GM06990 (cell line): ENCODE measurements around the gene JARID2.

Experiments
- DNase-seq: peaks from one replicate; pipeline ENCODE4 v3.0.0-alpha.2; 2011; ENCODE audit not compliant: insufficient read length; ENCODE audit errors: extremely low read depth
- H3K27me3 ChIP-seq: replicated peaks from 2 replicates; pipeline ENCODE4 v1.6.0; 2011; ENCODE audit warnings: low read length; ENCODE audit not compliant: control insufficient read depth, insufficient read depth
- H3K36me3 ChIP-seq: 2 replicates; pipeline ENCODE4 v1.5.1; 2011; ENCODE audit warnings: low read length; ENCODE audit not compliant: control insufficient read depth, insufficient read depth
- H3K4me3 ChIP-seq: replicated peaks from 2 replicates; pipeline ENCODE4 v1.5.1; 2011; ENCODE audit warnings: low read depth, mild to moderate bottlenecking, control low read depth, low read length
- CTCF ChIP-seq: IDR thresholded peaks from 2 replicates; pipeline ENCODE4 v1.5.1; 2011; ENCODE audit warnings: low read length, control low read depth, mild to moderate bottlenecking, inconsistent platforms; ENCODE audit not compliant: insufficient read depth, poor library complexity, severe bottlenecking

JARID2 gene

GRCh38 chr6:15426395-15426794 is 180.5 kb downstream of the JARID2 start:
- no peak overlapping the region for H3K4me3 ChIP-seq
- DNase-seq: no peak
- H3K27me3 ChIP-seq: no peaks in the 10 kb centered on the region
- no peak for TF ChIP-seq CTCF
- H3K36me3 ChIP-seq: no peaks in the 10 kb centered on the region

GRCh38 chr6:15426901-15427300 is 181.0 kb downstream of the JARID2 start:
- no peak for DNase-seq
- TF ChIP-seq CTCF: no peak
- Histone ChIP-seq H3K4me3 (no peak overlapping the region), H3K36me3 (no peaks in the 10 kb centered on the region), H3K27me3 (no peaks in the 10 kb centered on the region)

- H3K4me3 ChIP-seq: no peak overlapping the region
- no peaks in the 10 kb centered on the region for H3K36me3 ChIP-seq
- no peak for TF ChIP-seq CTCF
- H3K27me3 ChIP-seq: no peaks in the 10 kb centered on the region
- no peak for DNase-seq
Measured at GRCh38 chr6:15427331-15428070, 181.6 kb downstream of the JARID2 start.

GRCh38 chr6:15429141-15430110 is 183.6 kb downstream of the JARID2 start:
- Histone ChIP-seq H3K4me3 (no peak overlapping the region), H3K36me3 (no peaks in the 10 kb centered on the region), H3K27me3 (no peaks in the 10 kb centered on the region)
- TF ChIP-seq CTCF: no peak
- no peak for DNase-seq

- Histone ChIP-seq H3K27me3 (no peaks in the 10 kb centered on the region), H3K4me3 (no peak overlapping the region), H3K36me3 (no peaks in the 10 kb centered on the region)
- no peak for TF ChIP-seq CTCF
- no peak for DNase-seq
Measured at GRCh38 chr6:15430186-15430585, 184.3 kb downstream of the JARID2 start.
